ENCODE measurements around the gene SMCHD1. TPM values are rescaled to one million over a fixed set of nuclear protein-coding genes. Genes with fewer than 3 reads are reported as not detected.

Gene SMCHD1
- 23.2 and 25.2 TPM in 2 replicates for total RNA-seq

GRCh38 chr18:2655178-2655953, at the start of gene SMCHD1:
Gene SMCHD1, plus strand, starts transcription at chr18:2655726. Its CDS starts 350 bp downstream, at chr18:2656076.

DNA sequence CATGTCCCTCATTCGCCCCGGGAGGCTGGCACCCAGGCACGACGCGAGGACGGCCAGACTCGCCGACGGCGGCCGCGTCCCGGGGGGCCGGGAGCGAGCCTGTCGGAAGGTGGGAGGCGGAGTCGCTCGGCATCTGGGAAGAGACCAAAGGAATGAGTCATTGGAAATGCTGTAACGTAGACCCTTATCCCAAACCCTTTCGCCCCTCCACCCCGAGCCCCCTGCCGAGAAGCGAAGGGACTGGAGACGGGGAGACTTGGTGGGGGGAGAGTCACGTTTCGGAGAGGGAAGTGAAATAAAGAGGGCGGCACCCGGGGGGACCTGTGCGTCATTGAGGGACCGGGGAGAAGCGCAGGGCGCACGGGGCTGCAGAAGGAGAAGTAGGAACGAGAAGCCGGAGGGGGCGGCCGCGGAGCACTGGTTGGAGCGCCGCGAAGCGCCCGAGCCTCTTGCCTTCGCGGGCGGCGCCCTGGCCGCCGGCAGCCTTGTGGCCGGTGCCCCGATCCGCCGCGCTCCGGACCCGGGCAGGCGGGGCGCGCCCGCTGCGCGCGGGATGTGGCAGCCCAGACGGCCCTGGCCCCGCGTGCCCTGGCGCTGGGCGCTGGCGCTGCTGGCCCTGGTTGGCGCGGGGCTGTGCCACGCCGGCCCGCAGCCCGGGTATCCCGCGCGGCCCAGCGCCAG, 191.2 kb downstream of the SMCHD1 start, which contains the start of gene EMILIN2:
EMILIN2 (plus strand) TSS at position 371 of the 681 bp plus-strand sequence; CDS start at position 554, 183 bp downstream.

Other genes with a start within 250 kb of the SMCHD1 start
- 6.0 and 8.4 TPM in 2 replicates for gene METTL4, start 84.2 kb upstream of the SMCHD1 start, total RNA-seq
- gene NDC80, start 84.2 kb upstream of the SMCHD1 start, total RNA-seq = 30.8 and 33.0 TPM in 2 replicates
- gene EMILIN2, start 191.3 kb downstream of the SMCHD1 start, total RNA-seq = 6.2 and 9.4 TPM in 2 replicates

All from mammary microvascular endothelial cell (primary cell).